KMS-11 (cell line): ENCODE data around the gene TRABD2B.

Source experiments
- H2AFZ ChIP-seq: fragments of 200-600 bp; sonication (generic); 2 replicates; pipeline ENCODE4 v1.6.1; 2016; ENCODE audit warnings: antibody characterized with exemption, mixed run types, low read depth
- H3K27ac ChIP-seq: fragments of 200-600 bp; sonication (generic); 2 replicates; pipeline ENCODE4 v1.6.1; 2016; ENCODE audit warnings: mild to moderate bottlenecking, mixed run types
- H3K27me3 ChIP-seq: fragments of 200-600 bp; sonication (generic); 2 replicates; pipeline ENCODE4 v1.6.1; 2017; ENCODE audit warnings: mild to moderate bottlenecking, low read depth, mixed run types, moderate library complexity; ENCODE audit not compliant: insufficient read depth
- H3K36me3 ChIP-seq: fragments of 200-600 bp; sonication (generic); 2 replicates; pipeline ENCODE4 v1.6.1; 2017; ENCODE audit warnings: mild to moderate bottlenecking, mixed run types; ENCODE audit not compliant: insufficient read depth
- H3K4me1 ChIP-seq: fragments of 200-600 bp; sonication (generic); 2 replicates; pipeline ENCODE4 v1.6.1; 2016; ENCODE audit warnings: mild to moderate bottlenecking, low read depth, mixed run types; ENCODE audit not compliant: poor library complexity, severe bottlenecking
- H3K4me2 ChIP-seq: fragments of 200-600 bp; sonication (generic); 2 replicates; pipeline ENCODE4 v1.7.0; 2016; ENCODE audit warnings: mild to moderate bottlenecking, mixed run types
- H3K4me3 ChIP-seq: fragments of 200-600 bp; sonication (generic); IDR thresholded peaks from 2 replicates; pipeline ENCODE4 v1.6.1; 2017; ENCODE audit warnings: low read depth, low read length, mixed read lengths; ENCODE audit not compliant: insufficient read depth
- H3K79me2 ChIP-seq: fragments of 200-600 bp; sonication (generic); 2 replicates; pipeline ENCODE4 v1.6.1; 2016; ENCODE audit warnings: low read depth, mixed run types; ENCODE audit not compliant: insufficient read depth
- H3K9ac ChIP-seq: fragments of 200-600 bp; sonication (generic); 2 replicates; pipeline ENCODE4 v1.6.1; 2016; ENCODE audit warnings: mild to moderate bottlenecking, mixed run types
- H4K20me1 ChIP-seq: fragments of 200-600 bp; sonication (generic); 2 replicates; pipeline ENCODE4 v1.6.1; 2016; ENCODE audit warnings: mild to moderate bottlenecking, mixed run types; ENCODE audit not compliant: insufficient read depth
- CTCF ChIP-seq: fragments of 200-600 bp; sonication (generic); conservative IDR thresholded peaks from 2 replicates; pipeline ENCODE4 v1.6.1; 2017; ENCODE audit warnings: low read depth, mild to moderate bottlenecking, antibody characterized with exemption, low read length, moderate library complexity, mixed read lengths

The TRABD2B gene

GRCh38 chr1:47849591-47850261 is 147.5 kb downstream of the TRABD2B start:
- no peak overlapping the region for H3K4me3 ChIP-seq
- H3K4me1 ChIP-seq, result no peaks in the 10 kb centered on the region
- no peaks in the 10 kb centered on the region for H3K36me3 ChIP-seq
- H4K20me1 ChIP-seq, result no peaks in the 10 kb centered on the region
- H3K4me2 ChIP-seq, result no peak overlapping the region
- H2AFZ ChIP-seq, result no peak overlapping the region
- no peaks in the 10 kb centered on the region for H3K27me3 ChIP-seq
- no peaks in the 10 kb centered on the region for H3K79me2 ChIP-seq
- TF ChIP-seq CTCF, result no peak
- no peak overlapping the region for H3K27ac ChIP-seq
- no peak overlapping the region for H3K9ac ChIP-seq

GRCh38 chr1:47849005-47849521 is 148.1 kb downstream of the TRABD2B start:
- Histone ChIP-seq H3K9ac (no peak overlapping the region), H3K79me2 (no peaks in the 10 kb centered on the region), H3K27me3 (no peaks in the 10 kb centered on the region), H3K4me3 (no peak overlapping the region), H4K20me1 (no peaks in the 10 kb centered on the region), H3K27ac (no peak overlapping the region), H3K4me1 (no peaks in the 10 kb centered on the region), H3K4me2 (no peak overlapping the region), H2AFZ (no peak overlapping the region), H3K36me3 (no peaks in the 10 kb centered on the region)
- TF ChIP-seq CTCF, result no peak

GRCh38 chr1:47847763-47848162 is 149.4 kb downstream of the TRABD2B start:
- Histone ChIP-seq H3K4me1 (no peaks in the 10 kb centered on the region), H3K4me3 (no peak overlapping the region), H3K36me3 (no peaks in the 10 kb centered on the region), H4K20me1 (no peaks in the 10 kb centered on the region), H3K27ac (no peak overlapping the region), H2AFZ (no peak overlapping the region), H3K27me3 (no peaks in the 10 kb centered on the region), H3K79me2 (no peaks in the 10 kb centered on the region), H3K4me2 (no peak overlapping the region), H3K9ac (no peak overlapping the region)
- TF ChIP-seq CTCF, result no peak

- Histone ChIP-seq H3K27ac (no peak overlapping the region), H3K4me1 (no peaks in the 10 kb centered on the region), H3K36me3 (no peaks in the 10 kb centered on the region), H3K4me2 (no peak overlapping the region), H3K79me2 (no peaks in the 10 kb centered on the region), H4K20me1 (no peaks in the 10 kb centered on the region), H3K4me3 (no peak overlapping the region), H2AFZ (no peak overlapping the region), H3K9ac (no peak overlapping the region), H3K27me3 (no peaks in the 10 kb centered on the region)
- no peak for TF ChIP-seq CTCF
Measured at GRCh38 chr1:47844558-47844955, 152.6 kb downstream of the TRABD2B start.
